Gastroesophageal sphincter (tissue), 4 donors: ENCODE results near the gene S100A9. TPM values are rescaled to one million over a fixed set of nuclear protein-coding genes. Genes with fewer than 3 reads are reported as not detected.

Experiments used
- ATAC-seq: fragments of 150-250 bp; one replicate; pipeline ENCODE4 v1.9.1; 2016; ENCODE audit warnings: mild to moderate bottlenecking, moderate library complexity
- H3K27ac ChIP-seq, 4 donors: fragments of 200-600 bp; sonication (generic) in 3 of 4; 1 replicate in 3 of 4; 2 replicates in 1 of 4; pipeline ENCODE4 v1.5.1; 2016 to 2019
- H3K27me3 ChIP-seq: fragments of 200-600 bp; sonication (generic); one replicate; pipeline ENCODE4 v1.5.1; 2019
- H3K36me3 ChIP-seq, 2 donors: fragments of 200-600 bp; sonication (generic); one replicate each; pipeline ENCODE4 v1.5.1; 2019; ENCODE audit warnings: control low read depth in 1 of 2
- H3K4me1 ChIP-seq, 3 donors: fragments of 200-600 bp; sonication (generic); 1 replicate in 2 of 3; 2 replicates in 1 of 3; pipeline ENCODE4 v1.5.1; 2016 to 2019; ENCODE audit warnings: control low read depth in 2 of 3
- H3K4me3 ChIP-seq, 2 donors: fragments of 200-600 bp; sonication (generic); one replicate each; pipeline ENCODE4 v1.5.1; 2019; ENCODE audit warnings: mild to moderate bottlenecking in 1 of 2, moderate library complexity in 1 of 2
- H3K9me3 ChIP-seq, 3 donors: fragments of 200-600 bp; sonication (generic); one replicate each; pipeline ENCODE4 v1.5.1; 2017 to 2019; ENCODE audit warnings: control low read depth in 2 of 3
- EP300 ChIP-seq: sonication (generic); formaldehyde crosslinking; IDR thresholded peaks from one replicate; pipeline ENCODE4 v1.6.1; 2017; ENCODE audit warnings: antibody characterized with exemption, mild to moderate bottlenecking
- POLR2A ChIP-seq, 2 donors: fragments of 450-650 bp; IDR thresholded peaks; one replicate each; pipeline ENCODE4 v1.6.1; 2017; ENCODE audit warnings: antibody characterized with exemption in 2 of 2, mild to moderate bottlenecking in 2 of 2, moderate library complexity in 1 of 2
- POLR2AphosphoS5 ChIP-seq: sonication (generic); formaldehyde crosslinking; IDR thresholded peaks from one replicate; pipeline ENCODE4 v1.6.1; 2017; ENCODE audit warnings: antibody characterized with exemption
- WGBS, 2 donors: methylation state at CpG; one replicate each; pipeline ENCODE4 v1.1.5; 2018; ENCODE audit warnings: low coverage in 1 of 2; 5-methylcytosine and 5-hydroxymethylcytosine counted together
- total RNA-seq, 4 donors: library from RNA; depleted of rRNA; stranded (reverse); fragments of >200 nt; gene quantifications; one replicate each; pipeline ENCODE4 v1.1.0, GENCODE V29; 2016
- TF ChIP-seq, protein P1 (sequence below), 4 experiments: fragments of 200-600 bp in 2 of 4; fragments of 450-650 bp in 2 of 4; sonication (generic) in 1 of 4; IDR thresholded peaks; one replicate each; pipeline ENCODE4 v1.5.1; 2017 to 2019; ENCODE audit warnings: antibody characterized with exemption in 4 of 4, mild to moderate bottlenecking in 2 of 4, moderate library complexity in 2 of 4

S100A9 gene
- total RNA-seq, 4 donors from 2014 or later = 65.3 to 2,906 (median 485) TPM

DNA sequence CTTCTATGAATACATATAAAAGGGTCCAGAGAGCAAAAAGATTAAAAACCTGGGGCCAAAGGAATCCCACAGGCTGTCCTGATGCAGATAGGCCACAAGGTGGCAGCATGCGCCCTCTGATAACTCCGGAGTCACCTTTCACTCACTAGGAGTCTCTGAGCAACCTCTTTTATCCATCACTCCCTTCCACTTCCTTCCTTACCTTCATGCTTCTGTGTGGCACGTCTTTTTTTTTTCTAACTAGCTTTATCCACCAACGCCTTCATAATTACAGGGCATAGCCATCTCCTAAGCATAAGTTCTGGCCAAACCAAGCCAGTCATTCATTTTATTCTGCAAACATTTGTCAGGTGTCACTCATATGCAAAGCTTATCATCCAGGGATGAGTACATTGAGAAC, 5.1 kb upstream of the S100A9 start:
- ATAC-seq = peak; percentile 63
- Histone ChIP-seq H3K36me3 (no peaks in the 10 kb centered on the region), H3K4me1 (no peaks in the 10 kb centered on the region), H3K4me3 (no peak overlapping the region), H3K27me3 (peaks cover 67% of the 10 kb centered on the region), H3K9me3 (no peaks in the 10 kb centered on the region), H3K27ac (no peak overlapping the region)
- TF ChIP-seq POLR2AphosphoS5 = no peak
- no peak for TF ChIP-seq POLR2A (IDR thresholded peaks at IDR 0.05)
- TF ChIP-seq EP300 = no peak
- TF ChIP-seq, protein P1, sequence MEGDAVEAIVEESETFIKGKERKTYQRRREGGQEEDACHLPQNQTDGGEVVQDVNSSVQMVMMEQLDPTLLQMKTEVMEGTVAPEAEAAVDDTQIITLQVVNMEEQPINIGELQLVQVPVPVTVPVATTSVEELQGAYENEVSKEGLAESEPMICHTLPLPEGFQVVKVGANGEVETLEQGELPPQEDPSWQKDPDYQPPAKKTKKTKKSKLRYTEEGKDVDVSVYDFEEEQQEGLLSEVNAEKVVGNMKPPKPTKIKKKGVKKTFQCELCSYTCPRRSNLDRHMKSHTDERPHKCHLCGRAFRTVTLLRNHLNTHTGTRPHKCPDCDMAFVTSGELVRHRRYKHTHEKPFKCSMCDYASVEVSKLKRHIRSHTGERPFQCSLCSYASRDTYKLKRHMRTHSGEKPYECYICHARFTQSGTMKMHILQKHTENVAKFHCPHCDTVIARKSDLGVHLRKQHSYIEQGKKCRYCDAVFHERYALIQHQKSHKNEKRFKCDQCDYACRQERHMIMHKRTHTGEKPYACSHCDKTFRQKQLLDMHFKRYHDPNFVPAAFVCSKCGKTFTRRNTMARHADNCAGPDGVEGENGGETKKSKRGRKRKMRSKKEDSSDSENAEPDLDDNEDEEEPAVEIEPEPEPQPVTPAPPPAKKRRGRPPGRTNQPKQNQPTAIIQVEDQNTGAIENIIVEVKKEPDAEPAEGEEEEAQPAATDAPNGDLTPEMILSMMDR (IDR thresholded peaks at IDR 0.05) = peak in 3 of 4 experiments; percentile 85 to 89 (median 89)
- 0% methylated on average over 3 to 4 of the region's 4 CpGs for WGBS, 2 donors

DNA sequence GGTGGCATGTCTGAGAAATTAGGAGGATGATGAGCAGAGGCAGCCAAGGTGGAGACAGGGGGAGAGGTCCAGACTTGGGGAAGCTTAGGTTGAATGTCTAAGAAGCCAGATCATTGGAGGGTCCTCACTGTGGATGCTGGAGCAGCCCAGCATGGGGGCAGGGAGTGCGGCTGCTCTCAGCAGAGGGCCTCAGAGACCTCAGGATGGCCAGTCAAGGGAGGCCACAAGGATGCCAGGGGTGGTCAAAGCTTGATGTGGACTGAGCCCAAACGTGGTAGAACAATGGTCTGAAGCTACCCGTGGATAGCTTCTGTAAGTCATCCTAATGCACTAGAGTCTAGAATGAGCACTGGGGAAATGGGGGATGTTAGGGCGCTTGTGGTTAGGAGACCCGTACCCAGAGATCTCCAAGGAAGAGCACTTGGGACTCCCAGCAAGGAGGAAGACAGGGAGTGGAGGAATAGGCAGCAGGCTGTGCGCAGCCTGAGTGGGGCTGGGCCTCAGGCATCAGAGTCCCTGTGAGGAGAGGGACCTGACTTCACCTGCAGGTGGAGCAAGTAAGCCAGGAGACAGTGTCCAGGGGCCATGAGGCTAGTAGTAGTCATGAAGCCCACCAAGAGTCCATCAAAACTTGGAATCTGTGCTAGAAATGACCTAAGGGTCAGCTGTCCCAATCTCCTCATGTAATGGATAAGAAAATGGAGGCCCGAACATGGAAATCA, 4.3 kb upstream of the S100A9 start:
- Histone ChIP-seq H3K36me3 (no peaks in the 10 kb centered on the region), H3K27me3 (peaks cover 60% of the 10 kb centered on the region), H3K9me3 (no peaks in the 10 kb centered on the region), H3K27ac (no peak overlapping the region), H3K4me1 (no peaks in the 10 kb centered on the region), H3K4me3 (no peak overlapping the region)
- TF ChIP-seq, protein P1 (IDR thresholded peaks at IDR 0.05) = peak in 1 of 4 experiments; percentile 10
- TF ChIP-seq POLR2A (IDR thresholded peaks at IDR 0.05) = no peak
- 74% methylated on average over 5 of the region's 7 CpGs; no CpG with 5 or more reads in 1 of the 2 donors for WGBS, 2 donors
- no peak for ATAC-seq

DNA sequence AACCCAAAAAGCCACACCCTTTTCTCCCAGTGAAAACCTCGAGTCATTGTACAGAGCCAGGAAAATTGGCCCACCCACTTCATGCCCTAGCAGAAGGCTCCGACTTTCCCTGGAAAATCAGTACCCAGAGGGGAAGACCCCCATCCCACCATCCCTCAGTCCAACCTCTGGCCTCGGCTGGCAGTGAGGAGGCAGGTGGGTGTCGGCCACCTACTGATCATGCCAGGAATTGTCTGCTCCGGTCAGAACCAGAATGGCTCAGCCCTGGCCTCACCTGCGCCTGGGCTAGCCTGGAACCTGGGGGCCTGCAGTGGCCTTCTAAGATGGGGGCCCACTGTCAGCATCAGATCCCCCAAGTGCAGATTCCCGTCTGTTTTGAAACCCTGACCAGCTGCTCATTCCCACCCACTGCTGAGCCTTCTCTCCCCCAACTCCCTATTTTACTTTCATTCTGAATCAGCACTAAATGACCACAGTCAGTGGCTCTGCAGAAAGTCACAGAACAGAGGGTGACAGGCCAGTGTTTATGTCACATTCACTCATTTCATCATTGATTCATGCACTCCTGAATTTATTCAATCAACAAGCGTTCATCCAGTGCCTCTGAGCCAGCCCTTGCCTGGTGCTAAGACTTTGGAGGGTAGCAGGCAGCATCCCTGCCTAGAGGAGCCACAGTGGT, 3.0 kb upstream of the S100A9 start:
- ATAC-seq = no peak
- Histone ChIP-seq H3K36me3 (no peaks in the 10 kb centered on the region), H3K4me3 (no peak overlapping the region), H3K4me1 (no peaks in the 10 kb centered on the region), H3K27me3 (peaks cover 47% of the 10 kb centered on the region), H3K9me3 (no peaks in the 10 kb centered on the region), H3K27ac (no peak overlapping the region)
- TF ChIP-seq POLR2AphosphoS5 (no peak), POLR2A (IDR thresholded peaks at IDR 0.05) (no peak), EP300 (no peak)
- TF ChIP-seq, protein P1 (IDR thresholded peaks at IDR 0.05) = no peak
- WGBS, 2 donors = 57 to 90% methylated on average over 1 to 6 of the region's 8 CpGs

DNA sequence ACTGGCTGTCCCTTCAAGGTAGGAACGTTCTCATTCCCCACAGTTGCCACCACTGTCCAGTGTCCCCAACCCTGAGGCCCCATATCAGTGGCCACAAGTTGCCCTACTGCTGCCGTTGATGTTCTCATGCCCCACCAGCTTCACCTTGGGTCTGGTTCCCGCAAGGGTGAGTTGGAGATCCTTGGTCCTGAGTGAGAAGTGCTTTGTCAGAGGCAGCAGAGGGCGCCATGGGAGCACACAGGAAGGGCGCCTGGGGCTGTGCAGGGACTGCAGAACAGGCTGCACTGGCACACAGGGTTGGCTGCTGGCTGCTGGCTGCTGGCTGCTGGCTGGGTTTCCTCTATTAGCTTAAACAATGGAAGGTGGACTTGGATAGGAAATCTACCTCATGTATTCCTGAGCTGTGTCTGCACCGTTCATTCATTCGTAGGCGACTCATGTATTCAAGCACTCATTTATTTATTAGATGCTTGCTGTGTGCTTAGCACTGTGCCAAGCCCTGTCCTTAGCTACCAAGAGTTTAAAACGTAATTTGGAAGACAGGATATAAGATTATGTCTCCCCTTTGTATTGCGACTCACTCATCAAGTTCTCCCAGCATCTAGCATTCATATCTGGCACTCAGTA, 2.1 kb upstream of the S100A9 start:
- Histone ChIP-seq H3K27me3 (peaks cover 40% of the 10 kb centered on the region), H3K27ac (no peak overlapping the region), H3K9me3 (no peaks in the 10 kb centered on the region), H3K4me1 (no peaks in the 10 kb centered on the region), H3K36me3 (no peaks in the 10 kb centered on the region), H3K4me3 (no peak overlapping the region)
- no peak for TF ChIP-seq EP300
- TF ChIP-seq, protein P1 (IDR thresholded peaks at IDR 0.05) = peak in 1 of 4 experiments; percentile 30
- no peak for ATAC-seq
- WGBS, 2 donors = 42 to 57% methylated on average over 5 to 7 of the region's 10 CpGs
